Endothelial cell of umbilical vein (primary cell): ENCODE data around the gene TBC1D5. TPM values are rescaled to one million over a fixed set of nuclear protein-coding genes. Genes with fewer than 3 reads are reported as not detected.

Experiments used
- BruUV-seq: library from RNA; stranded (reverse); fragments of 400-500 nt; replicated peaks from 2 replicates; lab custom pipeline; 2021; lab: Mats Ljungman, UMichigan
- CTCF ChIA-PET: fragments of 300-600, 350-600 bp; sonication (Branson Sonifier 250); formaldehyde crosslinking; loops from one replicate; lab custom pipeline; 2021; ENCODE audit warnings: antibody characterized with exemption, inconsistent platforms; lab: Charles Lee
- POLR2A ChIA-PET: fragments of 300-600, 350-600 bp; sonication (Branson Sonifier 250); formaldehyde crosslinking; loops from one replicate; lab custom pipeline; 2021; ENCODE audit warnings: antibody characterized with exemption, inconsistent platforms; lab: Charles Lee
- DNase-seq: peaks from one replicate; pipeline ENCODE4 v3.0.0-alpha.2; 2011; ENCODE audit warnings: low read depth, low spot score
- FAIRE-seq: peaks from 2 replicates; lab custom pipeline; 2011; peaks lifted over from hg19 to GRCh38; lab: Jason Lieb, UNC
- H2AFZ ChIP-seq: 2 replicates; pipeline ENCODE4 v1.6.0; 2012; ENCODE audit warnings: low read depth, low read length, control low read depth, inconsistent platforms
- H3K27ac ChIP-seq: 2 replicates; pipeline ENCODE4 v1.5.1; 2011; ENCODE audit warnings: low read depth, mild to moderate bottlenecking, control low read depth, low read length, moderate library complexity; ENCODE audit not compliant: insufficient read depth
- H3K27me3 ChIP-seq, 2 experiments: 2 replicates each; pipeline versions ENCODE4 v1.6.0 to v1.6.1; 2011; ENCODE audit warnings: low read length in 2 of 2, mixed read lengths in 1 of 2; ENCODE audit not compliant: control insufficient read depth in 2 of 2, insufficient read depth in 2 of 2
- H3K36me3 ChIP-seq, 2 experiments: 2 replicates in 1 of 2; 3 replicates in 1 of 2; pipeline ENCODE4 v1.5.1; 2011; ENCODE audit warnings: low read length in 2 of 2, mild to moderate bottlenecking in 1 of 2, moderate library complexity in 1 of 2; ENCODE audit not compliant: control insufficient read depth in 2 of 2, insufficient read depth in 2 of 2; ENCODE audit errors: extremely low read depth in 1 of 2
- H3K4me1 ChIP-seq: 3 replicates; pipeline ENCODE4 v1.5.1; 2011; ENCODE audit warnings: mild to moderate bottlenecking, low read length; ENCODE audit not compliant: control insufficient read depth, insufficient read depth; ENCODE audit errors: extremely low read depth
- H3K4me2 ChIP-seq: 2 replicates; pipeline ENCODE4 v1.6.1; 2011; ENCODE audit warnings: low read length, control low read depth, mixed read lengths; ENCODE audit not compliant: insufficient read depth
- H3K4me3 ChIP-seq, 3 experiments: fragments of 200-600 bp in 1 of 3; sonication (generic), shearing (Covaris generic) in 1 of 3; replicated peaks in 1 of 3; 2 replicates each; pipeline ENCODE4 v1.5.1; 2011 to 2016; ENCODE audit warnings: control low read depth in 3 of 3, low read length in 3 of 3, mild to moderate bottlenecking in 2 of 3, inconsistent platforms in 1 of 3, low read depth in 1 of 3, moderate library complexity in 1 of 3; ENCODE audit not compliant: insufficient read depth in 1 of 3
- H3K79me2 ChIP-seq: 2 replicates; pipeline ENCODE4 v1.6.0; 2012; ENCODE audit warnings: low read length, inconsistent platforms; ENCODE audit not compliant: control insufficient read depth, insufficient read depth
- H3K9ac ChIP-seq: replicated peaks from 2 replicates; pipeline ENCODE3; 2011; ENCODE audit warnings: low read length, control low read depth; ENCODE audit not compliant: insufficient read depth; ENCODE audit errors: extremely low read depth
- H3K9me1 ChIP-seq: replicated peaks from 3 replicates; pipeline ENCODE4 v1.6.0; 2011; ENCODE audit warnings: mild to moderate bottlenecking, low read length; ENCODE audit not compliant: control insufficient read depth, insufficient read depth; ENCODE audit errors: extremely low read depth
- H3K9me3 ChIP-seq: replicated peaks from 2 replicates; pipeline ENCODE4 v1.5.1; 2012; ENCODE audit warnings: low read length, inconsistent platforms; ENCODE audit not compliant: control insufficient read depth, insufficient read depth
- H4K20me1 ChIP-seq: replicated peaks from 2 replicates; pipeline ENCODE3; 2011; ENCODE audit warnings: mild to moderate bottlenecking, low read length; ENCODE audit not compliant: control insufficient read depth, insufficient read depth; ENCODE audit errors: extremely low read depth
- EZH2 ChIP-seq: IDR thresholded peaks from 2 replicates; pipeline ENCODE4 v1.6.1; 2012; ENCODE audit warnings: borderline replicate concordance, low read depth, mild to moderate bottlenecking, moderate library complexity, low read length, inconsistent platforms; ENCODE audit not compliant: severe bottlenecking
- FOS ChIP-seq: IDR thresholded peaks from 2 replicates; pipeline ENCODE4 v1.6.1; 2011; ENCODE audit warnings: mild to moderate bottlenecking, low read length, moderate library complexity, borderline replicate concordance; ENCODE audit not compliant: insufficient read depth
- GATA2 ChIP-seq: IDR thresholded peaks from 2 replicates; pipeline ENCODE4 v1.7.0; 2011; ENCODE audit warnings: low read depth, mild to moderate bottlenecking, moderate library complexity, mixed read lengths, low read length; ENCODE audit not compliant: insufficient read length, insufficient read depth
- JUN ChIP-seq: IDR thresholded peaks from 2 replicates; pipeline ENCODE4 v1.6.1; 2011; ENCODE audit warnings: borderline replicate concordance, low read depth; ENCODE audit not compliant: insufficient read length, insufficient read depth
- MYC ChIP-seq: IDR thresholded peaks from one replicate; pipeline ENCODE4 v1.6.1; 2011; ENCODE audit warnings: mild to moderate bottlenecking, low read depth, low read length
- POLR2A ChIP-seq: IDR thresholded peaks from 2 replicates; pipeline ENCODE4 v1.6.1; 2012; ENCODE audit warnings: low read depth, mild to moderate bottlenecking, control low read depth, low read length
- POLR2AphosphoS5 ChIP-seq: IDR thresholded peaks from 2 replicates; pipeline ENCODE4 v1.6.1; 2012; ENCODE audit warnings: low read depth, mild to moderate bottlenecking, control low read depth, low read length, moderate library complexity; ENCODE audit not compliant: insufficient read depth
- dilution Hi-C: fragments of 300-500 bp; cut with MboI; formaldehyde crosslinking; loops from one replicate; pipeline ENCODE4 v1.15.0; 2019; ENCODE audit warnings: low sequenced_read_pairs; ENCODE audit not compliant: extremely low pct_ligation_motif_present
- intact Hi-C: fragments of 100-400 bp; cut with micrococcal nuclease; formaldehyde crosslinking; loops from one replicate; pipeline ENCODE4 v1.10.0; 2022
- polyA plus RNA-seq, 4 experiments: library from polyadenylated mRNA; depleted of rRNA in 3 of 4; stranded (reverse) in 3 of 4; unstranded in 1 of 4; fragments of >200 nt; gene quantifications; 2 replicates each; pipeline versions ENCODE4 v1.2.1 to v1.2.3, GENCODE V29; 2011 to 2012; ENCODE audit warnings: missing spikeins in 1 of 4
- total RNA-seq: library from RNA; stranded (reverse); gene quantifications from 2 replicates; pipeline ENCODE4 v1.2.3, GENCODE V29; 2021
- TF ChIP-seq, protein P1 (sequence below): IDR thresholded peaks from 2 replicates; pipeline ENCODE4 v1.6.1; 2011; ENCODE audit not compliant: insufficient read depth, insufficient read length
- TF ChIP-seq, protein P2 (sequence below), 2 donors: IDR thresholded peaks; 1 replicate in 1 of 2; 2 replicates in 1 of 2; pipeline ENCODE4 v1.5.1; 2011; ENCODE audit warnings: low read length in 2 of 2, mild to moderate bottlenecking in 2 of 2, moderate library complexity in 2 of 2, control low read depth in 1 of 2, inconsistent platforms in 1 of 2, low read depth in 1 of 2; ENCODE audit not compliant: insufficient read depth in 1 of 2; ENCODE audit errors: extremely low read depth in 1 of 2

Gene TBC1D5
- total and polyA plus RNA-seq, 2 donors (not counting 3 experiments of a cell fraction or from before 2014, with no cell fraction given) = 17.5 to 44.7 TPM

DNA sequence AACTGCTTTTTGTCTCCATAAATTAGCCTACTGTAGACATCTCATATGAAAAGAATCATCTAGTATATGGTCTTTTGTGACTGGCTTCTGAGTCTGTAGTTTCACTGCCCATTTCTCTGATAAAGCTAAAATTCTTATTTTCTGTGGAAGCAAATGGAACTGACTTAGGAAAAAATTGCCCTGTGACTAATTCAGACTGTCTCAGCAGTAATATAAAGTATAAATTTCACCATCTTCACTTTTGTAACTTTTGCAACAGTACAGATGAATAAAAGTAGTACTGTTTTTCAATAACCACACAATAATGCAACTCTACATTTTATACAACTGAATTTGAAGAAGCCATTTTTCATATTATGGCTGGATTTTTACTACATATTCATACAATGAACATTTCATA is 104.1 kb downstream of the TBC1D5 start:
- TF ChIP-seq, protein P1, sequence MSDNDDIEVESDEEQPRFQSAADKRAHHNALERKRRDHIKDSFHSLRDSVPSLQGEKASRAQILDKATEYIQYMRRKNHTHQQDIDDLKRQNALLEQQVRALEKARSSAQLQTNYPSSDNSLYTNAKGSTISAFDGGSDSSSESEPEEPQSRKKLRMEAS = no peak
- no peak for TF ChIP-seq JUN
- no peak for TF ChIP-seq POLR2AphosphoS5
- no peak for TF ChIP-seq POLR2A
- TF ChIP-seq, protein P2, sequence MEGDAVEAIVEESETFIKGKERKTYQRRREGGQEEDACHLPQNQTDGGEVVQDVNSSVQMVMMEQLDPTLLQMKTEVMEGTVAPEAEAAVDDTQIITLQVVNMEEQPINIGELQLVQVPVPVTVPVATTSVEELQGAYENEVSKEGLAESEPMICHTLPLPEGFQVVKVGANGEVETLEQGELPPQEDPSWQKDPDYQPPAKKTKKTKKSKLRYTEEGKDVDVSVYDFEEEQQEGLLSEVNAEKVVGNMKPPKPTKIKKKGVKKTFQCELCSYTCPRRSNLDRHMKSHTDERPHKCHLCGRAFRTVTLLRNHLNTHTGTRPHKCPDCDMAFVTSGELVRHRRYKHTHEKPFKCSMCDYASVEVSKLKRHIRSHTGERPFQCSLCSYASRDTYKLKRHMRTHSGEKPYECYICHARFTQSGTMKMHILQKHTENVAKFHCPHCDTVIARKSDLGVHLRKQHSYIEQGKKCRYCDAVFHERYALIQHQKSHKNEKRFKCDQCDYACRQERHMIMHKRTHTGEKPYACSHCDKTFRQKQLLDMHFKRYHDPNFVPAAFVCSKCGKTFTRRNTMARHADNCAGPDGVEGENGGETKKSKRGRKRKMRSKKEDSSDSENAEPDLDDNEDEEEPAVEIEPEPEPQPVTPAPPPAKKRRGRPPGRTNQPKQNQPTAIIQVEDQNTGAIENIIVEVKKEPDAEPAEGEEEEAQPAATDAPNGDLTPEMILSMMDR (IDR thresholded peaks at IDR 0.05; ENCODE audit: extremely low read depth in 1 of 2, insufficient read depth in 1 of 2, low read depth in 1 of 2, low read length in 2 of 2) = no peak
- no peak for TF ChIP-seq GATA2
- no peak for TF ChIP-seq FOS
- TF ChIP-seq MYC = no peak
- TF ChIP-seq EZH2 = no peak
- BruUV-seq = no TSS peak
- Histone ChIP-seq H3K4me2 (no peak overlapping the region), H3K4me1 (peaks cover 32% of the 10 kb centered on the region), H3K79me2 (peaks cover 5% of the 10 kb centered on the region), H4K20me1 (no peaks in the 10 kb centered on the region), H3K9ac (no peak overlapping the region), H3K27ac (no peak overlapping the region), H3K9me1 (no peaks in the 10 kb centered on the region), H3K4me3 (no peak overlapping the region), H3K9me3 (no peaks in the 10 kb centered on the region), H3K27me3 (no peaks in the 10 kb centered on the region), H2AFZ (no peak overlapping the region), H3K36me3 (no peaks in the 10 kb centered on the region)
- no peak for FAIRE-seq
- CTCF ChIA-PET = no interaction called here
- DNase-seq = no peak
- intact Hi-C loops (loop anchor here (5.0 kb wide), 1 partner anchor 61 kb away; no protein-coding TSS in a partner anchor), dilution Hi-C loops (no loop called here)
- POLR2A ChIA-PET = no interaction called here
